IMR-90 (cell line): ENCODE measurements around the gene TTC28. TPM values are rescaled to one million over a fixed set of nuclear protein-coding genes. Genes with fewer than 3 reads are reported as not detected.

Source experiments
- ATAC-seq: fragments of 200-7000 bp; cut with Tn5 transposase; 2 replicates; pipeline ENCODE4 v1.9.1; 2020; ENCODE audit warnings: low read depth, mild to moderate bottlenecking, moderate library complexity
- BruUV-seq: library from RNA; stranded (reverse); fragments of 400-500 nt; replicated peaks from 2 replicates; lab custom pipeline; 2021; lab: Mats Ljungman, UMichigan
- CTCF ChIA-PET: fragments of 300-600 bp; formaldehyde crosslinking; extraction: SDS; loops from one replicate; lab custom pipeline; 2021; ENCODE audit warnings: antibody characterized with exemption; lab: Yijun Ruan, JAX
- POLR2A ChIA-PET: fragments of 300-600 bp; sonication (Branson Sonifier 250); formaldehyde crosslinking; loops from one replicate; lab custom pipeline; 2022; ENCODE audit warnings: antibody characterized with exemption; ENCODE audit not compliant: unreplicated experiment; lab: Charles Lee
- DNase-seq: peaks from one replicate; pipeline ENCODE4 v3.0.0; 2013
- H2AFZ ChIP-seq: replicated peaks from 2 replicates; pipeline ENCODE3; 2013; ENCODE audit warnings: low read length, mild to moderate bottlenecking; ENCODE audit not compliant: poor library complexity
- H2AK5ac ChIP-seq: 2 replicates; pipeline ENCODE4 v1.6.1; 2013; ENCODE audit warnings: low read depth, low read length, inconsistent platforms
- H2AK9ac ChIP-seq: replicated peaks from 2 replicates; pipeline ENCODE3; 2013; ENCODE audit warnings: mild to moderate bottlenecking, low read depth, low read length, moderate library complexity; ENCODE audit not compliant: poor library complexity
- H2BK120ac ChIP-seq: 2 replicates; pipeline ENCODE4 v1.6.1; 2013; ENCODE audit warnings: low read depth, low read length, inconsistent platforms
- H2BK15ac ChIP-seq: 3 replicates; pipeline ENCODE4 v1.6.1; 2013; ENCODE audit warnings: low read depth, low read length, inconsistent platforms
- H2BK20ac ChIP-seq: 2 replicates; pipeline ENCODE4 v1.6.1; 2013; ENCODE audit warnings: low read depth, mild to moderate bottlenecking, inconsistent platforms, low read length, moderate library complexity
- H2BK5ac ChIP-seq: 2 replicates; pipeline ENCODE4 v1.6.1; 2013; ENCODE audit warnings: mild to moderate bottlenecking, low read depth, low read length, inconsistent platforms; ENCODE audit not compliant: poor library complexity, severe bottlenecking
- H3K14ac ChIP-seq: replicated peaks from 2 replicates; pipeline ENCODE4 v1.6.1; 2013; ENCODE audit warnings: low read depth, low read length, inconsistent platforms
- H3K18ac ChIP-seq: 2 replicates; pipeline ENCODE4 v1.6.1; 2013; ENCODE audit warnings: low read depth, low read length, control low read depth
- H3K23ac ChIP-seq: 2 replicates; pipeline ENCODE4 v1.6.1; 2013; ENCODE audit warnings: low read depth, low read length, inconsistent platforms
- H3K27ac ChIP-seq: 2 replicates; pipeline ENCODE4 v1.5.1; 2013; ENCODE audit warnings: mild to moderate bottlenecking, control low read depth, low read length; ENCODE audit not compliant: insufficient read depth
- H3K27me3 ChIP-seq: 2 replicates; pipeline ENCODE4 v1.6.1; 2013; ENCODE audit warnings: low read length; ENCODE audit not compliant: control insufficient read depth, insufficient read depth
- H3K36me3 ChIP-seq: 2 replicates; pipeline ENCODE4 v1.6.1; 2013; ENCODE audit warnings: low read length, mixed read lengths; ENCODE audit not compliant: control insufficient read depth, insufficient read depth
- H3K4ac ChIP-seq: 2 replicates; pipeline ENCODE4 v1.6.1; 2013; ENCODE audit warnings: low read depth, low read length, inconsistent platforms
- H3K4me1 ChIP-seq: 2 replicates; pipeline ENCODE4 v1.6.1; 2013; ENCODE audit warnings: low read length, mixed read lengths; ENCODE audit not compliant: control insufficient read depth, insufficient read depth
- H3K4me2 ChIP-seq: 2 replicates; pipeline ENCODE4 v1.6.1; 2013; ENCODE audit warnings: low read depth, mild to moderate bottlenecking, control low read depth, low read length, moderate library complexity
- H3K4me3 ChIP-seq: 2 replicates; pipeline ENCODE4 v1.5.1; 2013; ENCODE audit warnings: low read depth, mild to moderate bottlenecking, control low read depth, low read length, moderate library complexity; ENCODE audit not compliant: insufficient read depth
- H3K56ac ChIP-seq: 2 replicates; pipeline ENCODE4 v1.6.1; 2013; ENCODE audit warnings: low read length, inconsistent platforms; ENCODE audit not compliant: insufficient read depth; ENCODE audit errors: extremely low read depth
- H3K79me1 ChIP-seq, 2 experiments: 2 replicates each; pipeline ENCODE4 v1.6.1; 2013; ENCODE audit warnings: low read length in 2 of 2, inconsistent platforms in 1 of 2, low read depth in 1 of 2
- H3K9ac ChIP-seq: 2 replicates; pipeline ENCODE4 v1.6.1; 2013; ENCODE audit warnings: low read depth, low read length, control low read depth
- H3K9me1 ChIP-seq: 2 replicates; pipeline ENCODE4 v1.6.1; 2013; ENCODE audit warnings: low read length, inconsistent platforms; ENCODE audit not compliant: insufficient read depth
- H3K9me3 ChIP-seq: 2 replicates; pipeline ENCODE4 v1.6.1; 2013; ENCODE audit warnings: low read length; ENCODE audit not compliant: control insufficient read depth, insufficient read depth
- H4K20me1 ChIP-seq: 2 replicates; pipeline ENCODE4 v1.6.1; 2013; ENCODE audit warnings: low read length, inconsistent platforms; ENCODE audit not compliant: insufficient read depth
- H4K5ac ChIP-seq: 2 replicates; pipeline ENCODE4 v1.6.1; 2013; ENCODE audit warnings: mild to moderate bottlenecking, low read depth, low read length, control low read depth
- H4K8ac ChIP-seq, 2 experiments: 2 replicates each; pipeline ENCODE4 v1.6.1; 2013; ENCODE audit warnings: low read depth in 2 of 2, low read length in 2 of 2, control low read depth in 1 of 2, inconsistent platforms in 1 of 2
- H4K91ac ChIP-seq: 2 replicates; pipeline ENCODE4 v1.6.1; 2013; ENCODE audit warnings: low read depth, low read length, inconsistent platforms; ENCODE audit not compliant: insufficient read depth
- BHLHE40 ChIP-seq: fragments of 150-350 bp; IDR thresholded peaks from 2 replicates; pipeline ENCODE4 v1.6.1; 2016; ENCODE audit warnings: mild to moderate bottlenecking, low read depth, low read length
- CHD1 ChIP-seq: IDR thresholded peaks from 2 replicates; pipeline ENCODE4 v1.6.1; 2012; ENCODE audit warnings: low read depth, low read length, improper control_type of control experiment
- MAFK ChIP-seq: IDR thresholded peaks from 2 replicates; pipeline ENCODE4 v1.6.1; 2012; ENCODE audit warnings: low read depth, low read length, improper control_type of control experiment
- MAZ ChIP-seq: IDR thresholded peaks from 2 replicates; pipeline ENCODE4 v1.6.1; 2012; ENCODE audit warnings: low read depth, mild to moderate bottlenecking, low read length, improper control_type of control experiment, moderate library complexity, borderline replicate concordance
- MXI1 ChIP-seq: IDR thresholded peaks from 2 replicates; pipeline ENCODE4 v1.6.1; 2012; ENCODE audit warnings: low read depth, mild to moderate bottlenecking, low read length, moderate library complexity, borderline replicate concordance
- POLR2A ChIP-seq: IDR thresholded peaks from 2 replicates; pipeline ENCODE4 v1.6.1; 2012; ENCODE audit warnings: mild to moderate bottlenecking, low read depth, low read length
- SMC3 ChIP-seq: fragments of 150-350 bp; IDR thresholded peaks from 2 replicates; pipeline ENCODE4 v1.6.1; 2016; ENCODE audit warnings: low read depth, mild to moderate bottlenecking, antibody characterized with exemption, low read length, moderate library complexity
- WGBS, 2 experiments: methylation state at CpG; one replicate each; pipeline versions ENCODE4 v1.1.5 to v1.1.7; 2013; ENCODE audit warnings: missing lambda C conversion rate in 2 of 2; ENCODE audit not compliant: insufficient read length in 1 of 2; ENCODE audit errors: extremely low coverage in 2 of 2; 5-methylcytosine and 5-hydroxymethylcytosine counted together
- dilution Hi-C: fragments of 300-500 bp; cut with HindIII; formaldehyde crosslinking; loops from one replicate; pipeline ENCODE4 v1.14.3; 2018; ENCODE audit warnings: low sequenced_read_pairs; ENCODE audit not compliant: unreplicated experiment
- in situ Hi-C: fragments of 300-500 bp; cut with MboI; formaldehyde crosslinking; loops from 3 replicates; pipeline ENCODE4 v1.14.3; 2019; ENCODE audit warnings: low sequenced_read_pairs, inconsistent platforms, mixed read lengths
- intact Hi-C: fragments of 100-400 bp; cut with micrococcal nuclease; formaldehyde crosslinking; loops from 2 replicates; pipeline ENCODE4 v1.10.0; 2022
- polyA plus RNA-seq, 3 experiments: library from polyadenylated mRNA; depleted of rRNA; stranded (reverse); fragments of >200 nt; gene quantifications; 2 replicates each; pipeline ENCODE4 v1.2.3, GENCODE V29; 2012; ENCODE audit warnings: low replicate concordance in 1 of 3
- total RNA-seq: library from RNA; depleted of rRNA; stranded (reverse); fragments of >200 nt; gene quantifications from 2 replicates; pipeline ENCODE4 v1.2.3, GENCODE V29; 2012

TTC28 gene
- total and polyA plus RNA-seq, 2 of the 4 experiments (the other 2 are of a cell fraction), result 5.6 to 13.3 TPM

GRCh38 chr22:27980424-27981148 is 699.1 kb downstream of the TTC28 start:
- Histone ChIP-seq H3K56ac (no peak overlapping the region), H4K20me1 (no peaks in the 10 kb centered on the region), H3K9me1 (peaks cover 14% of the 10 kb centered on the region), H2AK9ac (no peak overlapping the region), H2BK120ac (no peak overlapping the region), H3K18ac (no peak overlapping the region), H2AK5ac (no peak overlapping the region), H3K23ac (no peak overlapping the region), H3K4me1 (no peaks in the 10 kb centered on the region), H3K4ac (no peak overlapping the region), H2BK15ac (no peak overlapping the region), H4K8ac (no peak overlapping the region), H3K36me3 (peaks cover 38% of the 10 kb centered on the region), H3K9me3 (no peaks in the 10 kb centered on the region), H2BK20ac (no peak overlapping the region), H4K5ac (no peak overlapping the region), H2BK5ac (no peak overlapping the region), H4K91ac (no peak overlapping the region; the same call in 1 of the 2 replicates), H2AFZ (no peak overlapping the region), H3K27ac (no peak overlapping the region), H3K14ac (no peak overlapping the region), H3K4me3 (no peak overlapping the region), H3K79me1 (peaks cover 0 to 3% of the 10 kb centered on the region in 2 experiments; a peak in 2 of 4 replicates), H3K4me2 (no peak overlapping the region), H3K9ac (no peak overlapping the region), H3K27me3 (no peaks in the 10 kb centered on the region)
- DNase-seq (no peak), ATAC-seq (no peak)
- no TSS peak for BruUV-seq
- in situ Hi-C loops (no loop called here), dilution Hi-C loops (no loop called here), intact Hi-C loops (no loop called here)
- TF ChIP-seq CHD1 (no peak), MXI1 (no peak), SMC3 (no peak), MAFK (no peak), BHLHE40 (no peak), POLR2A (no peak), MAZ (no peak)
- POLR2A ChIA-PET, result no interaction called here
- 20% methylated on average over 1 of the region's 7 CpGs; no CpG with 5 or more reads in 1 of the 2 experiments for WGBS, 2 experiments
- CTCF ChIA-PET, result interaction anchor here (0.7 kb wide), 2 partner anchors 16 to 60 kb away, joined by 3 to 4 read pairs; no protein-coding TSS in a partner anchor
